Measurements from ENCODE around the gene NR6A1. TPM values are rescaled to one million over a fixed set of nuclear protein-coding genes. Genes with fewer than 3 reads are reported as not detected.

NR6A1 gene
- total RNA-seq, 1 donor from 2014 or later, result 302 TPM

GRCh38 chr9:124475158-124475867 lies 295.8 kb downstream of the NR6A1 start:
- Mint-ChIP-seq H3K27me3 (ENCODE audit: insufficient read depth, low read depth) (peaks cover 7% of the 10 kb centered on the region), H3K4me3 (no peak overlapping the region), H3K4me1 (peaks cover 21% of the 10 kb centered on the region), H3K36me3 (no peaks in the 10 kb centered on the region), H3K9me3 (no peaks in the 10 kb centered on the region), H3K27ac (no peak overlapping the region)
- H3K27me3 ChIP-seq, result peaks cover 22% of the 10 kb centered on the region
- H3F3A ChIP-seq (ENCODE audit: low read depth), result peaks cover 23% of the 10 kb centered on the region
- no peak overlapping the region for H3K9ac ChIP-seq
- no peaks in the 10 kb centered on the region for H3K36me3 ChIP-seq
- H3K4me2 ChIP-seq, result no peak overlapping the region
- no peaks in the 10 kb centered on the region for H3K79me2 ChIP-seq (ENCODE audit: low read depth)
- no peak overlapping the region for H3K4me3 ChIP-seq
- no peak overlapping the region for H2AFZ ChIP-seq (replicated peaks)
- TF ChIP-seq EZH2 (IDR thresholded peaks at IDR 0.05), result no peak
- TF ChIP-seq, protein P1, sequence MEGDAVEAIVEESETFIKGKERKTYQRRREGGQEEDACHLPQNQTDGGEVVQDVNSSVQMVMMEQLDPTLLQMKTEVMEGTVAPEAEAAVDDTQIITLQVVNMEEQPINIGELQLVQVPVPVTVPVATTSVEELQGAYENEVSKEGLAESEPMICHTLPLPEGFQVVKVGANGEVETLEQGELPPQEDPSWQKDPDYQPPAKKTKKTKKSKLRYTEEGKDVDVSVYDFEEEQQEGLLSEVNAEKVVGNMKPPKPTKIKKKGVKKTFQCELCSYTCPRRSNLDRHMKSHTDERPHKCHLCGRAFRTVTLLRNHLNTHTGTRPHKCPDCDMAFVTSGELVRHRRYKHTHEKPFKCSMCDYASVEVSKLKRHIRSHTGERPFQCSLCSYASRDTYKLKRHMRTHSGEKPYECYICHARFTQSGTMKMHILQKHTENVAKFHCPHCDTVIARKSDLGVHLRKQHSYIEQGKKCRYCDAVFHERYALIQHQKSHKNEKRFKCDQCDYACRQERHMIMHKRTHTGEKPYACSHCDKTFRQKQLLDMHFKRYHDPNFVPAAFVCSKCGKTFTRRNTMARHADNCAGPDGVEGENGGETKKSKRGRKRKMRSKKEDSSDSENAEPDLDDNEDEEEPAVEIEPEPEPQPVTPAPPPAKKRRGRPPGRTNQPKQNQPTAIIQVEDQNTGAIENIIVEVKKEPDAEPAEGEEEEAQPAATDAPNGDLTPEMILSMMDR (IDR thresholded peaks at IDR 0.05), result peak; percentile 34
- peak; percentile 50 for DNase-seq (ENCODE audit: low spot score)
- no peaks in the 10 kb centered on the region for H4K20me1 ChIP-seq (ENCODE audit: low read depth)
- peaks cover 35% of the 10 kb centered on the region for H3K4me1 ChIP-seq
- H3K9me3 ChIP-seq (ENCODE audit: low read depth), result no peaks in the 10 kb centered on the region
- no peak overlapping the region for H3K27ac ChIP-seq

DNA sequence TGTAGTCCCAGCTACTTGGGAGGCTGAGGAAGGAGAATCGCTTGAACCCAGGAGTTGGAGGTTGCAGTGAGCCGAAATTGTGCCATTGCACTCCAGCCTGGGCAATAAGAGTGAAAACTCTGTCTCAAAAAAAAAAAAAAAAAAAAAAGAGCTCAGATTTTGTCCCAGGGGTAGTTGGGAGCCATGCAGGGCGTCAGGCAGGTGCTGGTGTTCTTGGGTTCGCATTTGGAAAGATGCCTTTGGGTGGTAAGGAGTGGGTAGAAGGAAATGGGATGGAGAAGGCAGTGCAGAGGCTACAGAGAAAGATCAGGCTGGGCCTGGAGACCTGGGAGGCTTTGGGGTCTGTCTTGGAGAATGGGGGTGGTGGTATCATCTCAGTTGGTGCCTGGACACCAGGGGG lies 297.0 kb downstream of the NR6A1 start:
- no peaks in the 10 kb centered on the region for H3K36me3 ChIP-seq
- no peaks in the 10 kb centered on the region for H4K20me1 ChIP-seq (ENCODE audit: low read depth)
- no peaks in the 10 kb centered on the region for H3K9me3 Mint-ChIP-seq
- peaks cover 16% of the 10 kb centered on the region for H3K4me1 Mint-ChIP-seq
- H3K27me3 ChIP-seq, result peaks cover 12% of the 10 kb centered on the region
- H3F3A ChIP-seq (ENCODE audit: low read depth), result peaks cover 23% of the 10 kb centered on the region
- H3K4me1 ChIP-seq, result peaks cover 35% of the 10 kb centered on the region
- no peaks in the 10 kb centered on the region for H3K36me3 Mint-ChIP-seq
- H3K4me2 ChIP-seq, result no peak overlapping the region
- H2AFZ ChIP-seq (replicated peaks), result no peak overlapping the region
- H3K9me3 ChIP-seq (ENCODE audit: low read depth), result no peaks in the 10 kb centered on the region
- no peak overlapping the region for H3K4me3 Mint-ChIP-seq
- H3K4me3 ChIP-seq, result no peak overlapping the region
- peak overlapping the region; percentile 93 for H3K27ac Mint-ChIP-seq
- H3K27me3 Mint-ChIP-seq (ENCODE audit: insufficient read depth, low read depth), result peaks cover 7% of the 10 kb centered on the region
- no peak overlapping the region for H3K27ac ChIP-seq
- no peak for DNase-seq (ENCODE audit: low spot score)
- no peak overlapping the region for H3K9ac ChIP-seq
- no peaks in the 10 kb centered on the region for H3K79me2 ChIP-seq (ENCODE audit: low read depth)
- TF ChIP-seq EZH2 (IDR thresholded peaks at IDR 0.05) (no peak), EZH2phosphoT487 (IDR thresholded peaks at IDR 0.05) (no peak)
- TF ChIP-seq, protein P1 (IDR thresholded peaks at IDR 0.05), result no peak

- H3K27ac ChIP-seq, result no peak overlapping the region
- H3K27me3 Mint-ChIP-seq (ENCODE audit: insufficient read depth, low read depth), result peaks cover 8% of the 10 kb centered on the region
- H3K27ac Mint-ChIP-seq, result peak overlapping the region; percentile 43
- H3K9me3 Mint-ChIP-seq, result no peaks in the 10 kb centered on the region
- H3F3A ChIP-seq (ENCODE audit: low read depth), result peaks cover 16% of the 10 kb centered on the region
- no peaks in the 10 kb centered on the region for H3K79me2 ChIP-seq (ENCODE audit: low read depth)
- H3K36me3 ChIP-seq, result no peaks in the 10 kb centered on the region
- no peak overlapping the region for H3K9ac ChIP-seq
- no peak overlapping the region for H3K4me3 Mint-ChIP-seq
- DNase-seq (ENCODE audit: low spot score), result no peak
- peaks cover 4% of the 10 kb centered on the region for H3K27me3 ChIP-seq
- no peak for TF ChIP-seq EZH2 (IDR thresholded peaks at IDR 0.05)
- TF ChIP-seq EZH2phosphoT487 (IDR thresholded peaks at IDR 0.05), result no peak
- TF ChIP-seq, protein P1 (IDR thresholded peaks at IDR 0.05), result no peak
- H3K4me1 Mint-ChIP-seq, result peaks cover 14% of the 10 kb centered on the region
- H3K4me3 ChIP-seq, result no peak overlapping the region
- no peaks in the 10 kb centered on the region for H4K20me1 ChIP-seq (ENCODE audit: low read depth)
- H3K9me3 ChIP-seq (ENCODE audit: low read depth), result no peaks in the 10 kb centered on the region
- H2AFZ ChIP-seq (replicated peaks), result no peak overlapping the region
- no peak overlapping the region for H3K4me2 ChIP-seq
- no peaks in the 10 kb centered on the region for H3K36me3 Mint-ChIP-seq
- peaks cover 28% of the 10 kb centered on the region for H3K4me1 ChIP-seq
Observed at GRCh38 chr9:124473310-124473709, 297.8 kb downstream of the NR6A1 start.

All from neural progenitor cell (in vitro differentiated cells).